Colon (tissue), 2 donors: ENCODE data around the gene IL17F.

ENCODE experiments used
- FAIRE-seq: peaks from 2 replicates; lab custom pipeline; 2012; peaks lifted over from hg19 to GRCh38; lab: Jason Lieb, UNC
- donor health status: control.
- donor health status: control.

The IL17F gene

GRCh38 chr6:52244400-52244799 is at the start of gene IL17F:
IL17F (minus strand) TSS chr6:52244500; CDS start chr6:52244429, 71 bp downstream.
- no peak for FAIRE-seq

DNA sequence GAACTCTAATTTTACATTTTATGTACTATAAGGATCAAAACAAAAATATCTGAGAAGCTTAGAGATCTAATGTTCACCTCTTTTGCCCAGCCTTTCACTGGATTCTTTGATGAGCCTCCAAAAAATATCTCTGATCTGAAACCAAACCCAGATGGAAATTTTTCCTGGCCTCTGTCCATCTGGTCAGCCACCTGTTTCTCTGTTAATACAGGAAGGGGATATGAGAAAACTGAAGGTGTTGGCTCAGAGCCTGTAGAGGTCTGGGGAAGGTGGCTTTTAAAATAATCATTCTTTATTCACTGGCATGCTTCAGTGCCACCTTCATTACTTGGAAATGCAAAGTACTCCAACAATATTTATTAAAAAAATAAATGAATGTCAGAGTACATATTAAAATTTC is 48.8 kb upstream of the IL17F start:
- no peak for FAIRE-seq

- no peak for FAIRE-seq
Measured at GRCh38 chr6:52288841-52289240, 44.5 kb upstream of the IL17F start.

DNA sequence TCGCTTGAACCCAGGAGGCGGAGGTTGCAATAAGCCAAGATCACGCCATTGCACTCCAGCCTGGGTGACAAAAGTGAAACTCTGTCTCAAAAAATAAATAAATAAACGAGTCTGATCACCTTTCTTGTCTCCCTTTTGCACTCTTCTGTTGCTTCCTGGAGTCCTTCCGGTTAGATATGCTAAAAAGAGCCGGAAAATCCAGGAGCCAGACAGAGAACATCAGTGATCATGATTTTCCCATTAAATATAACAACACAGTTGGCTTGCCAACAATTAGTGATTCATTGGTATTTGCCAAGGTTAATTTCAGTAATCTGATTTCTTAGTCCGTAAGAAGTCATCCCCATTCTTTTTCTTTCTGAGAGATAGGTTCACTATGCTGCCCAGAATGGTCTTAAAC is 43.9 kb upstream of the IL17F start:
- no peak for FAIRE-seq

DNA sequence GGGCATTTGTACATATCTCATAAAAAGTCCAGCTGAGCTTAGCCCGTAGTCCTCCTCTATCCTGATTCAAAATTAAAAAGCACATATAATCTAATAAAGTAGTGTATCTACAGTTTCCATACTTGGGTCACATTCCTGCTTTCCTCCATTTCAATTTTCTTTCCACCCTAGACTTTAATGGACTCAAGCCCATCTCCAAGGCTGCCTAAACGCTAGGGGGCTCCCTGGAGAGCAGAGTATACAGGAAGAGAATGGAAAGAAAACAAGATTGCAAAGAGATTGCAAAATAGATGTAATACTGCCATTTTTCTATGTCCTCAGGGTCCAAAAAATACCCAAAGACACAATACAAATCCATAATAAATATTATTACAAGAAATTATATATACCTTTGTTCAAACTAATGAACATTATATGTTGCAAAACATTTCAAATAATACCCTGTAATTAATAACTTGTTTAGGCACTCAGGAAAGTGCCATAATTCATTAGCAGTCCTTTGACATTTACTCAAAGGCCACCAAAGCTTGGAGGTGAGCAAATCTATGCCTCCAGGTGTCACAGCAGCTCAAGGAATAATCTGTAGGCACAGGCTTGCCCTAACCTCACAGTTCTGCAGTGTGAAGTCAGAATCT is 42.6 kb upstream of the IL17F start:
- FAIRE-seq, result no peak

GRCh38 chr6:52285177-52286068 is 41.1 kb upstream of the IL17F start:
- FAIRE-seq, result no peak

DNA sequence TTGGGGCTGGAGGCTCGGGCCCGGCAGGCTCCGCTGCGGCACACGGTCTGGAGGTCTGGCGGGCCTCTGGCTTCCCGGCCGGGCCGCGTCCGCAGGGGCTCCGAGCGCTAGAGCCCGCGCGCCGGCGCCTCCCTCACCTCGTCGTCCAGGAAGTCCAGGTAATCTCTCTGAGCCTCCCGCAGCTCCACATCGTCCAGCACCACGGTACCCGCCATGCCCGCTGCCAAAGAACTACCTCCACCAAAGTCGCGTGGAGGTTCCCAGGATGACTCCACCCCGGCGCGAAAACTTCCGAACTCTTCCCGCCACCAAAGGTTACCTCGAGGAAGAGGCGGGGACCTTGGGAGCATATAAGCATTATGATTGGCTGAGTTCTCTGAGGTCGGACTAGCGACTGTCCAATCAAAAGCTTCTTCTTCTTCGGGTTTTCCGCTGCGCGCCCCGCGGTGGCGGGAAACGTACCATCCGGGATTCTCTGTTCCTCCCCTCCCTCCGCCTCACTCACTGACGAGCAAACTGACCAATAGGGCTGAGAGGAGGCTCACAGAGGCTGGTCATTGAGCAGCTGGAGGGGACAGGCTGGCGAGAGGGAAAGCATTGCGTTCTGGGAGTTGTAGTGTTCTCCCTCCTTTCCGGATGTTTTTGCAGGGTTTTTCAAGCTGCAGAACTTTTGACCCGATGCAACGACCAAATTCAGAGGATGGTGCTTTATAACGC is 40.3 kb upstream of the IL17F start, which contains the start of gene MCM3:
MCM3 (minus strand) TSS at position 283 of the 717 bp plus-strand sequence; CDS start at position 215, 68 bp downstream.
- peak; percentile 90 for FAIRE-seq

DNA sequence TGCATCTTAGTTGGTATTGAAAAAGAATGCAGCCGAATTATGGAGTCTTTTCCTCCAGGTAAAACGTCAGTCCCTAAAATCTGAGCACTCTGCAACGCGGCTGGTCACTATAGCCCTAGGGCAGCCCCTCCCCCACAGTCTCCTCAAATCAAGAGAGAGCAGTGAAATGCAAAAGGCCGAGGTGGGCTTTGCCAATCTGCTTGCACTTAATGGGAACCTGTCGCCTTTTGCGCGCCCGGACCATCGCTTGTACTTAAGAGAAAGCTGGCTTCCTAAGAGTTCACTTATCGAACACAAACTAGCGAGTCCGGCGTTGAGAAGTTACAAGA is 39.8 kb upstream of the IL17F start:
- FAIRE-seq, result no peak

- FAIRE-seq, result no peak
Measured at GRCh38 chr6:52283111-52283510, 38.8 kb upstream of the IL17F start.

DNA sequence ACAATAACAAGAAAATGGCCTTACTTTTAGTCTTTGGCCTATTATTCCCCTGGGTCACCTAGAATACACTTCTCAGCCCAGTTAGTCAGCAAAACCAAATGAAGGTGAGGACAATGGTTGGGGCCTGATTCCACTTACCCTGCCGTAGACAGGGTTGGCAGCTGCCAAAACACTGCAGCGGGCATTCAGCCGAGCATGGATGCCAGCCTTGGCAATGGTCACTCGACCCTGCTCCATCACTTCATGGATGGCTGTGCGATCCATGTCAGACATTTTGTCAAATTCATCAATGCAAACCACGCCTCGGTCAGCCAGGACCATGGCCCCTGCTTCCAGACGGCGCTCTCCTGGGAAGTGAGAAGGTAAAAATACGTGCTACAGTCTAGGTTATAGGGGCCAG is 31.8 kb upstream of the IL17F start:
- no peak for FAIRE-seq

DNA sequence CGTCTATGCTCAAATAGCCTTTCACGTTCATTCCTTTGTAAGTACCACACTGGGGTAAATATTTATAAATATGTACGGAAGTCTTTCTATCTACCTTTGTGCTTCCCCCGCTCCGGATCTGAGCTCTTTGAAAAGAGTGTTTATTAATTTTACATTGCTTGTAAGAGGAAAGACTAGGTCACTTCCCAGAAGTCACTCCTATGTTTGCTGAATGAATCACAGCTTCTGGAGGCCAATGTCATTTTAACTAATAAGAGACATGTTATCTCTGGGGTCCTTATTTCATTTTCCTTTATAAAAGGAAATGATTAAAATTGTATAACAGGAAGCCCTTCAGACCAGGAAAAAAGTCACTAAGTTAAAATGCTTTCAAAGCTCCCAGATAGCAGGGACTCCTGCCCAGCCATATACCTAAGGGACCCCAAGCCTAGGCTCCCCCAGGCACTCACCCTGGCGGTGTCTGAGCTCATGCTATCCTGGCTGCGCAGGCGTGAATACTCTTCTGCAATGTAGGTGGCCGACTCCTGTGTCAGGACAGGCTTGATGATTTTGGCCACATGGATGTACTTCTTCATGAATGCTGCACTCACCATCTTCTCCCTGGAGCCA is 27.7 kb upstream of the IL17F start:
- no peak for FAIRE-seq

DNA sequence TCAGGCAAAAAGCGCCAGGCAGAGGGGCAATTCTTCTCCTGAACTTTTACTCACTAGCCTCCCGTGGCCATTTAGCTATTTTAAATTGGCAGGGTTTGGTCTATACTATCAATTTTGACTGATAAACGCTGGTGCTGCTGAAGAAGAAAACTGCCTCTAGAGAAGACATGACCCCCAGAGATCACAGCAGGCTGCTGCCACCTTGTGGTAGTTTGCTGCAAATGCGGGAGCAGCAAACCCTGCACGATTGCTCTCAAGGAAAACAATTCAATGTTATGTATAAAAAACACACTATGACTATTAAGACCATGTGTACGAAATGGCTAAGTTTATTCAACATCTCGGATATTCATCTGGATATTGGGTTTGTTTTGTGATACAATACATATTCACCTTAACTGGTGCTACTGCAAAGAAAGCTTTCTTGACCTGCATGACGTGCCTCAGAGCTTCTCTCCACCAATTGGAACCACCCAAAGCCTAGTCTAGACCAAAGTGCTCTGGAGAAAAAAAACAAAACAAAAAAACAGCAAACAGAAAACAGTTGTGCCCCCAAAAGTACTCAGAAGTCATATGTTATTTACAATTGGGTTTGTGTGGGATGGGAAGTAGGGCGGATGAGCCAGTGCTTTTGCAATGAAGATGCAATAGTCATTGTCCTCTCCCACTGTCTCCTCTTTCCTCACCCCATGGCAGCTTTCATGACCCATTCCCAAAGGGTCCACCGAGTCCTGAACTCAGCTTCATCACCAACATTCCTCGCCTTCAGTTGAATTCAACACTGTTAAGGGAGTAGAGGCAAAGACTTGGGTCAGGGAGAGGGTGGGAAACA is 19.6 kb upstream of the IL17F start:
- FAIRE-seq, result no peak

DNA sequence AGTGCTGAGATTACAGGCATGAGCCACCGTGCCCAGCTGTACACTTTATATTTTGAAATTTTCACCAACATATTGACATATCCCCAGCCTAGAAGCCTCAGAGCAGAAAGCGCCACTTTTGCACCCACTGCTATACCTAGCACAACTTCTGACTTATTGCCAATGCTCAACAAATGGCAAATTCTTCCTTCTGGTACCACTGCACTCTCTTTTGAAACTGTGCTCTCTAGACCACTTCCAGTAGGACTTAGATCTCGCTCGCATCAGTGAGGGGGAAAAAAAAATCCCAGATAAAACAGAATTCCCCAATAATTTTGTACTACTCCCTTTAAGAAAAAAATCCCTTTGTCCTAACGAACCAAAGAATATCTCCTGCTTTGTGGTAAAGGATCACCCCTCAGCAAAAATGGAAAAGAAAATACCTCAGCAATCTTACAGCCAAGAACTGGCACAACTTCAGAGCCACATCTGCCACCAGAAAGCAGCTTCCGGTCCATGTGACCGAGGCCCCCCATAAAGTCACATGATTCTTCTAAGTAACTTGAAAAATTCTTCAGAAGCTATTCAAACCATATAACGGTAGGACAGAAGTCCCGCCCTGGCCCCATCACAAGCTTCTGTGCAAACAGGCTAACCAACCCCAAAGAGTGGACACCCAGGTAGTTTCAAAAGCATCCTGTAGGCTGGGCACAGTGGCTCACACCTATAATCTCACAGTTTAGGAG is 18.5 kb upstream of the IL17F start:
- FAIRE-seq, result no peak

- no peak for FAIRE-seq
Measured at GRCh38 chr6:52261229-52261628, 16.9 kb upstream of the IL17F start.

DNA sequence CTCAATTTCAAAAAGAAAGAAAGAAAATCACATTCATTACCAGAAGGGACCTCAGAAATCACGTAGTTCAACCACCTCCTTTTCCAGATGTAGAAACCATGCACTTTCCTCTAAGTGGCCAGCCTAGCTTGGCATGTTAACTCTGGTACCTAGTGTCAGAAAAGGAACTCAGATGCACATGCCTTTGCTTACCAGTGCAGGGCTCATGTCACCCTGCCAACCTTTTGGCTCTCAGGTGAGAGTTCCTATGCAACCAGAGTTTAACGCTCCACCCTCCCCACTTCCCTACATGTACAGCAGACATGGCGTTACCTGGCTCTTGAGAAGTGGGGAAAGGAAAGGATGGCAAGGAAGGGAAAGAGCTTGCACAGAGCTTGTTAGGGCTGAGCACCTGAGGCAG is 16.3 kb upstream of the IL17F start:
- no peak for FAIRE-seq

DNA sequence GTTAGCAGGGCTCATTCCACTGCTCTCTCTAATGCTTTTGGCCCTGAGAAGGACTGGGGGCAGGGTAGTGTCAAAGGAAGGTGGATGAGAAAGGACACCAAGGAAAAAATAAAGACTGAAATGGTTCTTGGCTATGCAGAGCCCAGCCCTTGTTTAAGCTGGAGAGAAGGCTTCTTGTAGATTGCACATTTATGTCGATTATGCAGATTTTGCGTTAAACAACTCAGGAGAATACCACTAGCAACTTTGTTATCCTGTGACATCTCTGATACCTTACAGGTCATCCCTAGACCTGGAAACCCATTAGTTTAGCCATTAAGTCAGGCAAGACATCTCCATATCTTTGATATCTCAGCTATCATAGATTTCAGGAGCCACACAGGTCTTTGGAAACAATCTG is 11.1 kb upstream of the IL17F start:
- no peak for FAIRE-seq

DNA sequence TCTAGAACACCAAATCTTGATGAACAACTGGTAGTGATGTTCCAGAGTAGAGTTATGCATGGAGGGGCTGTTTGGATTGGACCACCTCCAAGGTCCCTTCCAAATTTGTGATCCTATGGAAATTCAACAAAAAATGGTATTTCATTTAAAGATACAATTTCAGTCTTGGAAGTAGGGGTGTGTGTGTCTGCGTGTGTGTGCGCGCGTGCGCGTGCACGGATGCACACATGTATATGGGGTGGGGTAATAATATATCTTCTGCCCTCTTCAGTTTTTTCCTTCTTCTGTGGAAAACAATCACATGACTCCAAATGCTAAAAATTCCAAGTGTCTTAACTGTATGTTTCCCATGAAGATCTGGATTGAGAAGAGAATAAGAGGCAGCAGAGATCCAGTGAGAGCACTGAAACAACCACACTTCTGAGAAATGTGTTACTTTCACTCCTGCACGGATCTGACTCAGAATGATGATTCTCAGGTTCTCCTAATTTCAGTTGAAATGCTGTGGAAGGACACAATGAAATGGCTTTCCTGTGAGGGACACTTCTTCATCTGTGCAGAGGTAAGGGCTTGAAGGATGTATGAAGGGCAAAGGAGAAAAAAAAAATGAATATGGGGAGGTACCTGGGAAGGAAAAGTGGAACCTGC is 10.6 kb upstream of the IL17F start:
- no peak for FAIRE-seq

- no peak for FAIRE-seq
Measured at GRCh38 chr6:52253494-52253893, 9.2 kb upstream of the IL17F start.

DNA sequence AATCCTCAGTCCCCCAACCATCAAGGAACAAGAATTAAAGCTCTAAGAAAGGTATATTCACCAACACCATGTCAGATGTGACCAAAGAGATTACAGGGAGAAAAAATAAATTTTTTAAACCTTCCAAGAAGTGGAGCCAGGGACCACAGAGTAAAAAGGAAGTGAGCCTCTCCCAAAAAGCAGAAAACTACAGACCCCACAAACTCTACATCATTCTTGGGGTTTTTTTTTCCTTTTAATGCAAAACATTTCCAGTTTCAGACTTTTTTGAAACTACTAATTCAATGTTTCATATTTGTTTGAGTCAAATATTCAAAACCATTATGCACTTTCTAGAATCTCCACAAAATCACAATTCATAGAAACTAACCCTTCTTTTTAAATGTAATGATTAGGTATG is 6.8 kb upstream of the IL17F start:
- no peak for FAIRE-seq

- no peak for FAIRE-seq
Measured at GRCh38 chr6:52249078-52249477, 4.8 kb upstream of the IL17F start.

DNA sequence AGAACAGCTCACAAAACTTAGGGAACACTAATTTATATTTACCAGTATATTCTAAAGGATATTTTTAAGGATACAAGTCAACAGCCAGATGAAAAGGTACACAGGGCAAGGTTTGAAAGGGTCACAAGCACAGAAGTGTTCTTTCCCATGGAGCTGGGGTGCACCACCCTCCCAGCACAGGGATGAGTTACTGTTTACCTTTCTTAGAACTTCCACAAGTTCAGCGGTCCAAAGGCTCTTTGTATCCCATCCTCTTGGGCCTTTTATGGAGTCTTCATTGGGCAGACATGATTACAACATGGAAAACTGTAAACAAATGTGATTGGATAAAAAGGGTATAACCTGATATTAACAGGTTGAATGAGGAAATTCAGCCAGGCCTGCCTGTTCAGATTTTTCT is 1.1 kb upstream of the IL17F start:
- no peak for FAIRE-seq
